22Rv1 (cell line): Measurements from ENCODE around the gene ISLR.

ENCODE experiments used
- CTCF ChIP-seq: fragments of 450-650 bp; IDR thresholded peaks from 2 replicates; pipeline ENCODE4 v1.5.1; 2017; ENCODE audit warnings: mild to moderate bottlenecking
- ZFX ChIP-seq: fragments of 450-650 bp; IDR thresholded peaks from 2 replicates; pipeline ENCODE4 v1.6.1; 2017; ENCODE audit warnings: antibody characterized with exemption, borderline replicate concordance

DNA sequence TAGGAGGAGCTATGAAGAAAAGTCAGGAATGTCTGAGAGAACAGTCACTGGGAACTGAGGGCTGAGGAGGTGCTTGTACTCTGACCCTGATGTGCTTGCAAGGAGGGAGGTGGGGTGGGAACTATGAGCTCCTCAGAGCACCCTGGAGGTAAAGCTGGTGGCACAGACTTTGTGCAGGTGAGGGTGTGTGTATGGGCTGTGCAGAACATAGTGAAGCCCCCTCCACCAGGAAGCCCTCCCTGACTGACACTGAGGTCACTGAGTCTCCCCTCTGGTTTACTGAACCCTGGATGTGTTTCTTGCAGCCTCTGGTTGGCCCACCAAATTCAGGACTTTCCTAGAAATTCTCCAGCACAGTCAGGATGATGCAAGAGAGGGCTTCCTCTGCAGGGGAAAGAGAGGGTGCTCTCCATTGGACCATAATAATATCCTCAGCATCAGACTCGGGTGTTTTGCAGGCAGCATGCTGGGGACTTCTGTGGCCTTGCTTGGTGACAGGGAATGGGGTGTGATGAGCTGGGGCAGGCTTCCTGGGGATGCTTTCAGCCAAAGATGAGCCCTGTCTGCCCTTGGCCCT, 1.5 kb upstream of the ISLR start:
- TF ChIP-seq CTCF (no peak), ZFX (no peak)
